CD4-positive, CD25-positive, alpha-beta regulatory T cell (primary cell): ENCODE data around the gene CSF3R. TPM values are rescaled to one million over a fixed set of nuclear protein-coding genes. Genes with fewer than 3 reads are reported as not detected.

Experiments
- ATAC-seq, 2 donors: fragments of 150-1000 bp; cut with Tn5 transposase; one replicate each; pipeline ENCODE4 v1.10.0; 2021; ENCODE audit warnings: low read depth in 2 of 2, moderate number of reproducible peaks in 2 of 2, moderate library complexity in 1 of 2
- DNase-seq, 3 donors: peaks; one replicate each; pipeline versions ENCODE4 v3.0.0 to v3.0.0-alpha.2; 2012 to 2022; ENCODE audit warnings: mixed read lengths in 1 of 3
- H3K27ac ChIP-seq: one replicate; pipeline ENCODE4 v1.7.0; 2013; ENCODE audit warnings: mild to moderate bottlenecking, low read length; ENCODE audit not compliant: insufficient read depth, poor library complexity, severe bottlenecking
- H3K27me3 ChIP-seq: one replicate; pipeline ENCODE4 v1.7.0; 2013; ENCODE audit warnings: low read length; ENCODE audit not compliant: control insufficient read depth, insufficient read depth
- H3K36me3 ChIP-seq: one replicate; pipeline ENCODE4 v1.7.0; 2013; ENCODE audit warnings: mild to moderate bottlenecking, low read length, moderate library complexity; ENCODE audit not compliant: control insufficient read depth, insufficient read depth
- H3K4me1 ChIP-seq: 2 replicates; pipeline ENCODE4 v1.7.0; 2013; ENCODE audit warnings: mild to moderate bottlenecking, low read length; ENCODE audit not compliant: insufficient read depth, control insufficient read depth, poor library complexity, severe bottlenecking
- H3K4me3 ChIP-seq: one replicate; pipeline ENCODE4 v1.7.0; 2013; ENCODE audit warnings: low read depth, mild to moderate bottlenecking, low read length, moderate library complexity
- H3K9me3 ChIP-seq, 2 experiments: 1 replicate in 1 of 2; 2 replicates in 1 of 2; pipeline ENCODE4 v1.7.0; 2013; ENCODE audit warnings: low read length in 2 of 2, mild to moderate bottlenecking in 1 of 2, moderate library complexity in 1 of 2; ENCODE audit not compliant: control insufficient read depth in 2 of 2
- H3K27ac Mint-ChIP-seq, 3 donors: one replicate each; pipeline ENCODE4 v1.8.0; 2020 to 2022; ENCODE audit warnings: mild to moderate bottlenecking in 3 of 3, mixed read lengths in 3 of 3, moderate library complexity in 2 of 3
- H3K27me3 Mint-ChIP-seq: one replicate; pipeline ENCODE4 v1.8.0; 2022; ENCODE audit warnings: mild to moderate bottlenecking, mixed read lengths
- H3K36me3 Mint-ChIP-seq: one replicate; pipeline ENCODE4 v1.8.0; 2020; ENCODE audit warnings: mixed read lengths
- H3K4me1 Mint-ChIP-seq, 4 donors: one replicate each; pipeline ENCODE4 v1.8.0; 2020 to 2022; ENCODE audit warnings: mixed read lengths in 4 of 4, mild to moderate bottlenecking in 1 of 4
- H3K4me3 Mint-ChIP-seq, 4 donors: one replicate each; pipeline ENCODE4 v1.8.0; 2020 to 2022; ENCODE audit warnings: mild to moderate bottlenecking in 4 of 4, mixed read lengths in 4 of 4, moderate library complexity in 3 of 4
- H3K9me3 Mint-ChIP-seq, 7 donors: one replicate each; pipeline ENCODE4 v1.8.0; 2020 to 2022; ENCODE audit warnings: mixed read lengths in 7 of 7, mild to moderate bottlenecking in 3 of 7, moderate library complexity in 2 of 7
- polyA plus RNA-seq, 4 donors: library from polyadenylated mRNA; unstranded; fragments of 300-500 nt; fragmentation: Illumina TruSeq; gene quantifications; one replicate each; pipeline ENCODE4 v1.2.3, GENCODE V29; 2021
- total RNA-seq: library from RNA; stranded (reverse); gene quantifications from one replicate; pipeline ENCODE4 v1.2.3, GENCODE V29; 2022

Gene CSF3R
- total and polyA plus RNA-seq, 5 donors from 2014 or later, result 0.10 to 3.6 (median 0.23) TPM; not detected in 1

GRCh38 chr1:36469163-36469562 is 13.6 kb downstream of the CSF3R start:
- Mint-ChIP-seq H3K36me3 (no peaks in the 10 kb centered on the region), H3K27me3 (no peaks in the 10 kb centered on the region), H3K4me1 (peaks cover 3 to 13% (median 10%) of the 10 kb centered on the region in 4 donors), H3K27ac (peak overlapping the region in 1 of 3 donors; percentile 39), H3K9me3 (no peaks in the 10 kb centered on the region), H3K4me3 (no peak overlapping the region)
- Histone ChIP-seq H3K36me3 (no peaks in the 10 kb centered on the region), H3K4me1 (peaks cover 9% of the 10 kb centered on the region), H3K4me3 (no peak overlapping the region), H3K27ac (no peak overlapping the region), H3K9me3 (no peaks in the 10 kb centered on the region), H3K27me3 (no peaks in the 10 kb centered on the region)
- ATAC-seq (no peak), DNase-seq (no peak)

- Histone ChIP-seq H3K4me3 (no peak overlapping the region), H3K27ac (no peak overlapping the region), H3K4me1 (peaks cover 19% of the 10 kb centered on the region), H3K27me3 (no peaks in the 10 kb centered on the region), H3K9me3 (no peaks in the 10 kb centered on the region), H3K36me3 (no peaks in the 10 kb centered on the region)
- peaks cover 7 to 25% (median 14%) of the 10 kb centered on the region in 4 donors for H3K4me1 Mint-ChIP-seq
- H3K27me3 Mint-ChIP-seq, result no peaks in the 10 kb centered on the region
- no peak for ATAC-seq
- no peak overlapping the region for H3K27ac Mint-ChIP-seq
- no peaks in the 10 kb centered on the region for H3K36me3 Mint-ChIP-seq
- no peak for DNase-seq
- H3K9me3 Mint-ChIP-seq, result no peaks in the 10 kb centered on the region
- H3K4me3 Mint-ChIP-seq, result no peak overlapping the region
Measured at GRCh38 chr1:36467700-36468455, 14.8 kb downstream of the CSF3R start.

GRCh38 chr1:36467027-36467410 is 15.7 kb downstream of the CSF3R start:
- peaks cover 9 to 30% (median 14%) of the 10 kb centered on the region in 4 donors for H3K4me1 Mint-ChIP-seq
- H3K9me3 Mint-ChIP-seq, result no peaks in the 10 kb centered on the region
- H3K4me1 ChIP-seq, result peaks cover 19% of the 10 kb centered on the region
- no peaks in the 10 kb centered on the region for H3K27me3 Mint-ChIP-seq
- H3K27ac Mint-ChIP-seq, result no peak overlapping the region
- H3K4me3 Mint-ChIP-seq, result no peak overlapping the region
- DNase-seq (no peak), ATAC-seq (no peak)
- no peak overlapping the region for H3K27ac ChIP-seq
- H3K36me3 Mint-ChIP-seq, result peaks cover 4% of the 10 kb centered on the region
- H3K9me3 ChIP-seq, result no peaks in the 10 kb centered on the region
- H3K4me3 ChIP-seq, result no peak overlapping the region
- H3K36me3 ChIP-seq, result no peaks in the 10 kb centered on the region
- no peaks in the 10 kb centered on the region for H3K27me3 ChIP-seq

GRCh38 chr1:36466370-36467026 is 16.2 kb downstream of the CSF3R start:
- no peaks in the 10 kb centered on the region for H3K9me3 ChIP-seq
- Mint-ChIP-seq H3K27me3 (no peaks in the 10 kb centered on the region), H3K36me3 (peaks cover 4% of the 10 kb centered on the region), H3K9me3 (no peaks in the 10 kb centered on the region), H3K27ac (peak overlapping the region in 1 of 3 donors; percentile 35), H3K4me1 (peaks cover 9 to 33% (median 14%) of the 10 kb centered on the region in 4 donors), H3K4me3 (peak overlapping the region in 1 of 4 donors; percentile 61)
- peaks cover 19% of the 10 kb centered on the region for H3K4me1 ChIP-seq
- no peak overlapping the region for H3K4me3 ChIP-seq
- DNase-seq (no peak), ATAC-seq (no peak)
- H3K27ac ChIP-seq, result no peak overlapping the region
- no peaks in the 10 kb centered on the region for H3K27me3 ChIP-seq
- no peaks in the 10 kb centered on the region for H3K36me3 ChIP-seq

GRCh38 chr1:36465731-36466369 is 16.9 kb downstream of the CSF3R start:
- Mint-ChIP-seq H3K36me3 (peaks cover 8% of the 10 kb centered on the region), H3K4me3 (peak overlapping the region in 1 of 4 donors; percentile 61), H3K27ac (peak overlapping the region; percentile 14 to 97 (median 35)), H3K4me1 (peaks cover 9 to 39% (median 14%) of the 10 kb centered on the region in 4 donors), H3K27me3 (no peaks in the 10 kb centered on the region), H3K9me3 (no peaks in the 10 kb centered on the region)
- DNase-seq (no peak), ATAC-seq (no peak)
- no peak overlapping the region for H3K27ac ChIP-seq
- no peak overlapping the region for H3K4me3 ChIP-seq
- peaks cover 3% of the 10 kb centered on the region for H3K36me3 ChIP-seq
- H3K4me1 ChIP-seq, result peaks cover 19% of the 10 kb centered on the region
- H3K9me3 ChIP-seq, result no peaks in the 10 kb centered on the region
- H3K27me3 ChIP-seq, result no peaks in the 10 kb centered on the region

GRCh38 chr1:36464605-36465393 is 17.9 kb downstream of the CSF3R start:
- no peak for DNase-seq

More at GRCh38 chr1:36464605-36465393, 17.9 kb downstream of the CSF3R start:
- Mint-ChIP-seq H3K36me3 (peaks cover 14% of the 10 kb centered on the region), H3K27ac (peak overlapping the region; percentile 97 to 98 (median 97)), H3K4me1 (peaks cover 9 to 44% (median 14%) of the 10 kb centered on the region in 4 donors), H3K4me3 (peak overlapping the region; percentile 98 to 100 (median 99)), H3K27me3 (no peaks in the 10 kb centered on the region), H3K9me3 (no peaks in the 10 kb centered on the region)
- peak overlapping the region; percentile 90 for H3K4me3 ChIP-seq
- H3K4me1 ChIP-seq, result peaks cover 19% of the 10 kb centered on the region
- no peaks in the 10 kb centered on the region for H3K27me3 ChIP-seq
- H3K36me3 ChIP-seq, result peaks cover 10% of the 10 kb centered on the region
- H3K27ac ChIP-seq, result peak overlapping the region; percentile 90
- ATAC-seq, result peak; percentile 33 to 42
- no peaks in the 10 kb centered on the region for H3K9me3 ChIP-seq
